Measurements from ENCODE around the gene FANCD2. TPM values are rescaled to one million over a fixed set of nuclear protein-coding genes. Genes with fewer than 3 reads are reported as not detected.

Gene FANCD2
- total and polyA plus RNA-seq, 5 donors: 1.0 to 2.6 (median 1.4) TPM

DNA sequence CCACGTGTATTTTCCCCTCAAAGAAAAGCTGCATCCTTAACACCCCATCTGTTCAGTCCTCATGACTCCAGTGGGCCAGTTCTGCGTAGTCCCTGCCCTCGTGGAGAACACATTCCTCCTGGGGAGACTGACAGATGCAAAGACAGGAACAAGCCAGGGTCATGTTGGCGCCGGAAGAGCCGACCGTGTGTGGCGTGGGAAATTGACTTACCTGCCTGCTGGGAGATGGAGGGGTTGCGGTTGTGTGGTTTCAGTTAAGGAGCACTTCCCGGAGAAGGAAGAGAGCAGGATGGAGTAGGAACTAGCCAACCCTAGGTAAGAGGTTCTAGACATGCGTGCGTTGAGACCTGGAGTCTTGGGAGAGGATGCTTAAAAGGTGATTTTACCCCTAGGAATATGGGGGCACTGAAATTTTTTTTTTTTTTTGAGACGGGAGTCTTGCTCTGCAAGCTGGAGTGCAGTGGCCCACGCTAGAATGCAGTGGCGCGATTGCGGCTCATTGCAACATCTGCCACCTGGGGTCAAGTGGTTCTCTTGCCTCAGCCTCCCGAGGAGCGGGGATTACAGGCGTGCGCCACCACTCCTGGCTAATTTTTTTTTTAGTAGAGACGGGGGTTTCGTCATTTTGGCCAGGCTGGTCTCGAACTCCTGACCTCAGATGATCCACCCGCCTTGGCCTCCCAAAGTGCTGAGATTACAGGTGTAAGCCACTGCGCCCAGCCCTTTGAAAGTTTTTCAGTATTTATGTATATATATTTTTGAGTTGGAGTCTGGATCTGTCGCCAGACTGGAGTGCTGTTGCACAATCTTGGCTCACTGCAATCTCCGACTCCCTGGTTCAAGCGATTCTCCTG, 116.7 kb downstream of the FANCD2 start:
- Histone ChIP-seq H3K27me3 (ENCODE audit: control insufficient read depth, insufficient read depth) (no peaks in the 10 kb centered on the region), H3K27ac (ENCODE audit: low read length) (no peak overlapping the region), H3K4me1 (ENCODE audit: control insufficient read depth, insufficient read depth, low read length) (peaks cover 7% of the 10 kb centered on the region), H3K9me3 (ENCODE audit: control insufficient read depth, low read length) (no peaks in the 10 kb centered on the region), H3K4me3 (ENCODE audit: low read length) (peak overlapping the region; percentile 64)
- ATAC-seq (no peak), DNase-seq (peak in 1 of 3 donors; percentile 60)
- 77% methylated on average over 29 of the region's 29 CpGs for WGBS
- intact Hi-C loops (cut with DNase I): no loop called here

DNA sequence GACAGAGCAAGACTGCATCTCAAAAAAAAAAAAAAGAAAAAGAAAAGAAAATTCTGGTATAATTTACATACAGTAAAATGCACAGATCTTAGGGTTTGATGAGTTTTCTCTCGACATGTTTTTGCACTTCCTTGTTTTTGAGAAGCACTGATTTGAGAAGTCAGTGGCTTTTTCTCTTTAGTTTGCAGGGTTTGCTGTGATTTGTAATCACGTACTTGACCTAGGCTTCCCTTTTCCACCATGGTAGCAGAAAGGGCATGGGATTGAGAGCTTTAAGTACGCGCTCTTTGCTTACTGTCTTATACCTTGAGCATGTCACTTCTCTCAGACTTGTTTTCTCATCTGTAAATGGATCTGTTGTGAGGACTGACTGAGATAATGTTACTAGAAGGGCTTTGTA, 119.4 kb downstream of the FANCD2 start:
- Histone ChIP-seq H3K27me3 (ENCODE audit: control insufficient read depth, insufficient read depth) (no peaks in the 10 kb centered on the region), H3K4me3 (ENCODE audit: low read length) (no peak overlapping the region), H3K4me1 (ENCODE audit: control insufficient read depth, insufficient read depth, low read length) (peaks cover 7% of the 10 kb centered on the region), H3K9me3 (ENCODE audit: control insufficient read depth, low read length) (no peaks in the 10 kb centered on the region), H3K27ac (ENCODE audit: low read length) (no peak overlapping the region)
- intact Hi-C loops (cut with DNase I): no loop called here
- DNase-seq: no peak
- WGBS: 87% methylated on average over 4 of the region's 4 CpGs
- ATAC-seq: no peak

DNA sequence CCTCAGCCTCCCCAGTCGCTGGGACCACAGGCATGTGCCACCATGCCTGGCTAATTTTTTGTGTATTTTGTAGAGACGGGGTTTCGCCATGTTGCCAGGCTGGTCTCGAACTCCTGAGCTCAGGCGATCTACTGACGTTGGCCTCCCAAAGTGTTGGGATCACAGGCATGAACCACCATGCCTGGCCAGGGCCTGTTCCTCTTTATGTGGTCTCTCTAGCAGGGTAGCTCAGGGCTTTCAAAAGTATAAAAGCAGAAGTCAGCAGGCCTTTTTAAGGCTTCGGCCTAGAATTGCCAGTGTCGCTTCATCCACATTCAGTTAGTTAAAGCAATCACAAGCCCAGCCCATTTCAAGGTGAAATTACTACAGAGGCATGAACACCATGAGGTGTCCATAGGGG, 123.0 kb downstream of the FANCD2 start:
- H3K9me3 ChIP-seq (ENCODE audit: control insufficient read depth, low read length): no peaks in the 10 kb centered on the region
- no peak for DNase-seq
- H3K27ac ChIP-seq (ENCODE audit: low read length): no peak overlapping the region
- ATAC-seq: no peak
- intact Hi-C loops (cut with DNase I): no loop called here
- H3K4me3 ChIP-seq (ENCODE audit: low read length): no peak overlapping the region
- no peaks in the 10 kb centered on the region for H3K27me3 ChIP-seq (ENCODE audit: control insufficient read depth, insufficient read depth)
- peaks cover 2% of the 10 kb centered on the region for H3K4me1 ChIP-seq (ENCODE audit: control insufficient read depth, insufficient read depth, low read length)
- 90% methylated on average over 8 of the region's 8 CpGs for WGBS

DNA sequence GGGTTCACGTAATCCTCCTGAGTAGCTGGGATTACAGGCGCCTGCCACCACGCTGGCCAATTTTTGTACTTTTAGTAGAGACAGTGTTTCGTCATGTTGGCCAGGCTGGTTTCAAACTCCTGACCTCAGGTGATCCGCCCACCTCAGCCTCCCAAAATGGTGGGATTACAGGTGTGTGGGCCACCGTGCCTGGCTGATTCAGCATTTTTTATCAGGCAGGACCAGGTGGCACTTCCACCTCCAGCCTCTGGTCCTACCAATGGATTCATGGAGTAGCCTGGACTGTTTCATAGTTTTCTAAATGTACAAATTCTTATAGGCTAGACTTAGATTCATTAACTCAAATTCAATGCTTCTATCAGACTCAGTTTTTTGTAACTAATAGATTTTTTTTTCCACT, 124.8 kb downstream of the FANCD2 start:
- DNase-seq (no peak), ATAC-seq (no peak)
- no peak overlapping the region for H3K4me3 ChIP-seq (ENCODE audit: low read length)
- 80% methylated on average over 6 of the region's 6 CpGs for WGBS
- no peak overlapping the region for H3K27ac ChIP-seq (ENCODE audit: low read length)
- H3K27me3 ChIP-seq (ENCODE audit: control insufficient read depth, insufficient read depth): no peaks in the 10 kb centered on the region
- no peaks in the 10 kb centered on the region for H3K9me3 ChIP-seq (ENCODE audit: control insufficient read depth, low read length)
- peaks cover 2% of the 10 kb centered on the region for H3K4me1 ChIP-seq (ENCODE audit: control insufficient read depth, insufficient read depth, low read length)
- intact Hi-C loops (cut with DNase I): no loop called here

Other genes starting within 250 kb of the FANCD2 start
- 10 to 100 TPM; 42.0 to 51.3 (median 46.3) TPM for gene TADA3, start 234.0 kb upstream of the FANCD2 start, total RNA-seq
- 38.4 TPM for gene TADA3, start 234.0 kb upstream of the FANCD2 start, polyA plus RNA-seq
- gene ARPC4, start 233.4 kb upstream of the FANCD2 start, total RNA-seq: 100 to 1,000 TPM in 1 of 4 donors, 10 to 100 TPM in 3; 63.8 to 104 (median 73.0) TPM
- 51.1 TPM for gene ARPC4, start 233.4 kb upstream of the FANCD2 start, polyA plus RNA-seq
- gene TTLL3, start 216.2 kb upstream of the FANCD2 start, total RNA-seq: 10 to 100 TPM; 20.6 to 27.3 (median 23.8) TPM
- gene TTLL3, start 216.2 kb upstream of the FANCD2 start, polyA plus RNA-seq: 23.7 TPM
- gene RPUSD3, start 182.4 kb upstream of the FANCD2 start, total RNA-seq: 10 to 100 TPM; 31.2 to 37.7 (median 37.6) TPM
- gene RPUSD3, start 182.4 kb upstream of the FANCD2 start, polyA plus RNA-seq: 43.3 TPM
- gene CIDEC, start 146.2 kb upstream of the FANCD2 start, total RNA-seq: 1 to 10 TPM in 1 of 4 donors, under 1 TPM in 2, not detected in 1; 0.38 to 8.4 (median 0.40) TPM
- 29.5 TPM for gene CIDEC, start 146.2 kb upstream of the FANCD2 start, polyA plus RNA-seq
- 10 to 100 TPM; 20.3 to 22.4 (median 20.4) TPM for gene JAGN1, start 135.8 kb upstream of the FANCD2 start, total RNA-seq
- gene JAGN1, start 135.8 kb upstream of the FANCD2 start, polyA plus RNA-seq: 26.0 TPM
- gene IL17RE, start 123.6 kb upstream of the FANCD2 start, total RNA-seq: 1 to 10 TPM; 1.0 to 2.2 (median 1.4) TPM
- 1.2 TPM for gene IL17RE, start 123.6 kb upstream of the FANCD2 start, polyA plus RNA-seq
- 10 to 100 TPM; 35.1 to 48.1 (median 41.9) TPM for gene IL17RC, start 109.3 kb upstream of the FANCD2 start, total RNA-seq
- gene IL17RC, start 109.3 kb upstream of the FANCD2 start, polyA plus RNA-seq: 40.4 TPM
- 10 to 100 TPM; 59.6 to 88.4 (median 66.9) TPM for gene CRELD1, start 92.6 kb upstream of the FANCD2 start, total RNA-seq
- gene CRELD1, start 92.6 kb upstream of the FANCD2 start, polyA plus RNA-seq: 92.8 TPM
- gene PRRT3, start 74.0 kb upstream of the FANCD2 start, total RNA-seq: 1 to 10 TPM; 1.4 to 2.1 (median 1.7) TPM
- gene PRRT3, start 74.0 kb upstream of the FANCD2 start, polyA plus RNA-seq: 1.2 TPM
- 10 to 100 TPM; 84.3 to 89.8 (median 87.6) TPM for gene EMC3, start 39.6 kb upstream of the FANCD2 start, total RNA-seq
- gene EMC3, start 39.6 kb upstream of the FANCD2 start, polyA plus RNA-seq: 85.2 TPM
- gene FANCD2OS, start 81.8 kb downstream of the FANCD2 start, total RNA-seq: not detected
- not detected for gene FANCD2OS, start 81.8 kb downstream of the FANCD2 start, polyA plus RNA-seq
- 100 to 1,000 TPM in 2 of 4 donors, 10 to 100 TPM in 2; 93.3 to 106 (median 100) TPM for gene BRK1, start 89.2 kb downstream of the FANCD2 start, total RNA-seq
- gene BRK1, start 89.2 kb downstream of the FANCD2 start, polyA plus RNA-seq: 127 TPM
- 10 to 100 TPM; 17.4 to 18.2 (median 17.6) TPM for gene VHL, start 115.3 kb downstream of the FANCD2 start, total RNA-seq
- gene VHL, start 115.3 kb downstream of the FANCD2 start, polyA plus RNA-seq: 19.1 TPM
- 1 to 10 TPM in 3 of 4 donors, under 1 TPM in 1; 0.71 to 1.5 (median 1.4) TPM for gene IRAK2, start 138.5 kb downstream of the FANCD2 start, total RNA-seq
- 0.63 TPM for gene IRAK2, start 138.5 kb downstream of the FANCD2 start, polyA plus RNA-seq
- gene TATDN2, start 222.0 kb downstream of the FANCD2 start, total RNA-seq: 10 to 100 TPM; 19.1 to 25.6 (median 21.9) TPM
- gene TATDN2, start 222.0 kb downstream of the FANCD2 start, polyA plus RNA-seq: 13.6 TPM